ENCODE data around the gene MAP2K7. TPM values are rescaled to one million over a fixed set of nuclear protein-coding genes. Genes with fewer than 3 reads are reported as not detected.
A peak's percentile ranks its signal among the peaks of the same experiment; 100 is the strongest.

The MAP2K7 gene
- total RNA-seq, 1 experiment from 2014 or later, result 10.4 TPM

GRCh38 chr19:7859831-7860713, 43.6 kb upstream of the MAP2K7 start:
- H3K4me2 ChIP-seq (ENCODE audit: low read depth, low read length, poor library complexity, severe bottlenecking), result no peak overlapping the region
- no peak for DNase-seq
- H3K9ac ChIP-seq (ENCODE audit: low read length), result no peak overlapping the region
- no peaks in the 10 kb centered on the region for H3K9me2 ChIP-seq (replicated peaks; ENCODE audit: insufficient read depth, low read length)
- H3K4me3 ChIP-seq (ENCODE audit: low read length), result no peak overlapping the region
- H2AFZ ChIP-seq (ENCODE audit: low read length), result no peak overlapping the region
- no peaks in the 10 kb centered on the region for H3K4me1 ChIP-seq (ENCODE audit: low read length)
- H3K79me2 ChIP-seq (ENCODE audit: low read length), result no peaks in the 10 kb centered on the region
- no peaks in the 10 kb centered on the region for H3K9me3 ChIP-seq (ENCODE audit: low read length)
- H4K20me1 ChIP-seq (ENCODE audit: insufficient read depth, low read depth, low read length), result no peaks in the 10 kb centered on the region
- H3K27ac ChIP-seq (ENCODE audit: low read length), result no peak overlapping the region
- no peaks in the 10 kb centered on the region for H3K36me3 ChIP-seq (ENCODE audit: insufficient read depth, low read length)
- no peaks in the 10 kb centered on the region for H3K27me3 ChIP-seq (ENCODE audit: low read length)

- H3K9me3 ChIP-seq (ENCODE audit: low read length), result no peaks in the 10 kb centered on the region
- no peak overlapping the region for H3K9ac ChIP-seq (ENCODE audit: low read length)
- H3K4me2 ChIP-seq (ENCODE audit: low read depth, low read length, poor library complexity, severe bottlenecking), result no peak overlapping the region
- H4K20me1 ChIP-seq (ENCODE audit: insufficient read depth, low read depth, low read length), result no peaks in the 10 kb centered on the region
- H3K27me3 ChIP-seq (ENCODE audit: low read length), result no peaks in the 10 kb centered on the region
- no peak overlapping the region for H2AFZ ChIP-seq (ENCODE audit: low read length)
- no peak overlapping the region for H3K27ac ChIP-seq (ENCODE audit: low read length)
- no peaks in the 10 kb centered on the region for H3K36me3 ChIP-seq (ENCODE audit: insufficient read depth, low read length)
- no peaks in the 10 kb centered on the region for H3K9me2 ChIP-seq (replicated peaks; ENCODE audit: insufficient read depth, low read length)
- no peaks in the 10 kb centered on the region for H3K4me1 ChIP-seq (ENCODE audit: low read length)
- H3K79me2 ChIP-seq (ENCODE audit: low read length), result no peaks in the 10 kb centered on the region
- H3K4me3 ChIP-seq (ENCODE audit: low read length), result no peak overlapping the region
- DNase-seq, result no peak
These were observed 42.7 kb upstream of the MAP2K7 start for GRCh38 chr19:7860714-7861618.

- Histone ChIP-seq H3K4me2 (ENCODE audit: low read depth, low read length, poor library complexity, severe bottlenecking) (no peak overlapping the region), H3K79me2 (ENCODE audit: low read length) (no peaks in the 10 kb centered on the region), H3K9ac (ENCODE audit: low read length) (no peak overlapping the region), H2AFZ (ENCODE audit: low read length) (no peak overlapping the region), H3K27ac (ENCODE audit: low read length) (no peak overlapping the region), H3K9me3 (ENCODE audit: low read length) (no peaks in the 10 kb centered on the region), H3K36me3 (ENCODE audit: insufficient read depth, low read length) (no peaks in the 10 kb centered on the region), H3K9me2 (replicated peaks; ENCODE audit: insufficient read depth, low read length) (no peaks in the 10 kb centered on the region), H3K4me1 (ENCODE audit: low read length) (no peaks in the 10 kb centered on the region), H4K20me1 (ENCODE audit: insufficient read depth, low read depth, low read length) (no peaks in the 10 kb centered on the region; the same call in 1 of the 2 replicates), H3K27me3 (ENCODE audit: low read length) (no peaks in the 10 kb centered on the region), H3K4me3 (ENCODE audit: low read length) (no peak overlapping the region)
- DNase-seq, result no peak
These were observed 41.9 kb upstream of the MAP2K7 start for GRCh38 chr19:7861619-7862412.

DNA sequence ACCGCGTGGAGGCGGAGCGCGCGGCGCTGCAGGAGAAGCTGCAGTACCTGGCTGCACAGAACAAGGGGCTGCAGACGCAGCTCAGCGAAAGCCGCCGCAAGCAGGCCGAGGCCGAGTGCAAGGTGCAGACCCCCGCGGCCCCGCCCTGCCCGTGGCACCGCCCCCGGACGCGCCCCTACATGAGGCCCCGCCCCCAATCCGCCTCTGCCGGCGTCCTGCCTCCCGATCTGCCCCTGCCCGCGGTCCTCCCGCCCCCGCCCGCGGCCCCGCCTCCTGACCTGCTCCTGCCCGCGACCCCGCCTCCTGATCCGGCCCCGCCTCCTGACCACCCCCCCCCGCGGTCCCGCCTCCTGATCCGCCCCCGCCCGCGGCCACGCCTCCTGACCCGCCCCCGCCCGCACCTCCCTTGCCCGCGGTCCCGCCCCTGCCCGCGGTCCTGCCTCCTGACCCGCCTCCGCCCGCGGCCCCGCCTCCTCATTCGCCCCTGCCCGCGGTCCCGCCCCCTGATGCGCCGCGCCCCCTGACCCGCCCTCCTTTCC, 41.2 kb upstream of the MAP2K7 start:
- H3K27ac ChIP-seq (ENCODE audit: low read length), result no peak overlapping the region
- no peaks in the 10 kb centered on the region for H3K36me3 ChIP-seq (ENCODE audit: insufficient read depth, low read length)
- no peaks in the 10 kb centered on the region; the same call in 1 of the 2 replicates for H4K20me1 ChIP-seq (ENCODE audit: insufficient read depth, low read depth, low read length)
- no peak overlapping the region for H3K4me3 ChIP-seq (ENCODE audit: low read length)
- no peaks in the 10 kb centered on the region for H3K9me3 ChIP-seq (ENCODE audit: low read length)
- no peaks in the 10 kb centered on the region for H3K9me2 ChIP-seq (replicated peaks; ENCODE audit: insufficient read depth, low read length)
- no peak overlapping the region for H3K4me2 ChIP-seq (ENCODE audit: low read depth, low read length, poor library complexity, severe bottlenecking)
- no peaks in the 10 kb centered on the region for H3K79me2 ChIP-seq (ENCODE audit: low read length)
- H2AFZ ChIP-seq (ENCODE audit: low read length), result no peak overlapping the region
- H3K27me3 ChIP-seq (ENCODE audit: low read length), result no peaks in the 10 kb centered on the region
- H3K4me1 ChIP-seq (ENCODE audit: low read length), result no peaks in the 10 kb centered on the region
- DNase-seq, result peak; percentile 52
- H3K9ac ChIP-seq (ENCODE audit: low read length), result no peak overlapping the region

- no peaks in the 10 kb centered on the region for H3K4me1 ChIP-seq (ENCODE audit: low read length)
- no peak overlapping the region for H3K4me3 ChIP-seq (ENCODE audit: low read length)
- H3K27ac ChIP-seq (ENCODE audit: low read length), result no peak overlapping the region
- H3K79me2 ChIP-seq (ENCODE audit: low read length), result no peaks in the 10 kb centered on the region
- no peaks in the 10 kb centered on the region for H3K9me3 ChIP-seq (ENCODE audit: low read length)
- no peaks in the 10 kb centered on the region; the same call in 1 of the 2 replicates for H4K20me1 ChIP-seq (ENCODE audit: insufficient read depth, low read depth, low read length)
- H2AFZ ChIP-seq (ENCODE audit: low read length), result no peak overlapping the region
- H3K4me2 ChIP-seq (ENCODE audit: low read depth, low read length, poor library complexity, severe bottlenecking), result no peak overlapping the region
- H3K9me2 ChIP-seq (replicated peaks; ENCODE audit: insufficient read depth, low read length), result no peaks in the 10 kb centered on the region
- H3K9ac ChIP-seq (ENCODE audit: low read length), result no peak overlapping the region
- H3K27me3 ChIP-seq (ENCODE audit: low read length), result no peaks in the 10 kb centered on the region
- H3K36me3 ChIP-seq (ENCODE audit: insufficient read depth, low read length), result no peaks in the 10 kb centered on the region
- no peak for DNase-seq
These were observed 40.3 kb upstream of the MAP2K7 start for GRCh38 chr19:7863157-7863970.

DNA sequence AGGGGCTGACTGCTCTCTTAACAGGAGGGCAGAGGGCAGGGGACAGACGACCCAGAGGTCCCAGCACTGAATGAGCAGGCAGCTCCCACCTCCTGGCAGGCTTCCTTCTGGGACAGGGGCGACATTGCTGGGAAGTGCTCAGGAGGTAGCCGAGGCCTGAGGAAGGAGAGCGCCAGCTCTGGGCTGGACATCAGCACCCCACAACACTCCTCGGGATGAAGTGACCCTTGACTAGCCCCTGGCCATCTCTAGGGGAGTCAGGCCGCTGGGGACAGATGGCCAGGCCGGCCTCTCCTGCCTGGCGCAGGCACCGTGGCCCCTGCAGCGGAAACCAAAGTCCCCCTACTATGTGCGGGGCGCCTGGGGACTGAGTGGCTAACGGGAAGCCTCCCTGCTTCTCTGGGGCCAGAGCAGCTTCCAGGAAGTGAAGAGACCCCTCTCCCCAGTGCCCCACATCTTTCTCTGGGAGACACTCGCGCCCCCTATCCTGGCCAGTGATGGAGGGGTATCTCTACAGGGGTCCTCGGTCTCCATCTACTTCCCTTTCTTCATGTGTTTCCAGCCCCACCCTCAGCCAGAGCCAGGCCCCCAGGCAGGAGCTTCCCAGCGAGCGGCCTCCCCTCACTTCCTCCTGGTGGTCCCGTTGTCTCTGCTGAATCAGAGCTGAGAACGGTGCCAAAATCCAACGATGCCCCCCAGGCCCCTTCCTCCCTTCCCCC, 39.5 kb upstream of the MAP2K7 start:
- no peak overlapping the region for H3K4me2 ChIP-seq (ENCODE audit: low read depth, low read length, poor library complexity, severe bottlenecking)
- no peaks in the 10 kb centered on the region for H3K9me2 ChIP-seq (replicated peaks; ENCODE audit: insufficient read depth, low read length)
- DNase-seq, result no peak
- no peaks in the 10 kb centered on the region for H3K79me2 ChIP-seq (ENCODE audit: low read length)
- H3K27me3 ChIP-seq (ENCODE audit: low read length), result no peaks in the 10 kb centered on the region
- H3K4me1 ChIP-seq (ENCODE audit: low read length), result no peaks in the 10 kb centered on the region
- no peak overlapping the region for H3K4me3 ChIP-seq (ENCODE audit: low read length)
- no peak overlapping the region for H2AFZ ChIP-seq (ENCODE audit: low read length)
- no peak overlapping the region for H3K9ac ChIP-seq (ENCODE audit: low read length)
- no peaks in the 10 kb centered on the region; the same call in 1 of the 2 replicates for H4K20me1 ChIP-seq (ENCODE audit: insufficient read depth, low read depth, low read length)
- H3K36me3 ChIP-seq (ENCODE audit: insufficient read depth, low read length), result no peaks in the 10 kb centered on the region
- H3K9me3 ChIP-seq (ENCODE audit: low read length), result no peaks in the 10 kb centered on the region
- H3K27ac ChIP-seq (ENCODE audit: low read length), result no peak overlapping the region

DNA sequence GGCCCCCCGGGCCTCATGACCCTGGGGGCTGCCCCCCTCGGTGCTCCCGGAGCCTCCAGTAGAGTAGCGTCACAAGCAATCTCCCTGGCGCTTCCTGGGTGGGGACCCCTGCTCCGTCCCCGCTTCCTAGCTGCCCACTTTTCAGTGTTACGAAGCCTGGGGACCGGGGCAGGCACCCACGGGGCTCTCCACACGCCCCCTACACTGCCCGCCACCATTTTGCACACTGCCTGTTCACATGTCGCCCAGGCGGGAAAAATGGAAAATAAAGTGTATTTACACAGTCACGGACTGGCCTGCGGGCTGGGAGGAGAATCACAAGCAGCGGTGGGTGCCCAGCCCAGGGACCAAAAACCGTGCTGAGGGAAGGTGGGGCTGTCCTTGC, 39.0 kb upstream of the MAP2K7 start:
- Histone ChIP-seq H3K4me1 (ENCODE audit: low read length) (no peaks in the 10 kb centered on the region), H3K27ac (ENCODE audit: low read length) (no peak overlapping the region), H3K4me2 (ENCODE audit: low read depth, low read length, poor library complexity, severe bottlenecking) (no peak overlapping the region), H3K4me3 (ENCODE audit: low read length) (no peak overlapping the region), H3K36me3 (ENCODE audit: insufficient read depth, low read length) (no peaks in the 10 kb centered on the region), H2AFZ (ENCODE audit: low read length) (no peak overlapping the region), H3K27me3 (ENCODE audit: low read length) (no peaks in the 10 kb centered on the region), H3K9me3 (ENCODE audit: low read length) (no peaks in the 10 kb centered on the region), H4K20me1 (ENCODE audit: insufficient read depth, low read depth, low read length) (no peaks in the 10 kb centered on the region; the same call in 1 of the 2 replicates), H3K9ac (ENCODE audit: low read length) (no peak overlapping the region), H3K9me2 (replicated peaks; ENCODE audit: insufficient read depth, low read length) (no peaks in the 10 kb centered on the region), H3K79me2 (ENCODE audit: low read length) (no peaks in the 10 kb centered on the region)
- DNase-seq, result no peak

Measured in Karpas-422 (cell line).